DOHH2 (cell line): ENCODE results near the gene HLF.

ENCODE experiments used
- EZH2phosphoT487 ChIP-seq: fragments of 200-600 bp; sonication (generic); IDR thresholded peaks from 2 replicates; pipeline ENCODE4 v1.6.1; 2017; ENCODE audit warnings: borderline replicate concordance, mild to moderate bottlenecking, antibody characterized with exemption, low read length, moderate library complexity, mixed read lengths
- TF ChIP-seq, protein P1 (sequence below): fragments of 200-600 bp; sonication (generic); IDR thresholded peaks from one replicate; pipeline ENCODE4 v1.5.1; 2014; ENCODE audit warnings: antibody characterized with exemption, mild to moderate bottlenecking, low read depth, low read length; ENCODE audit not compliant: poor library complexity, severe bottlenecking

DNA sequence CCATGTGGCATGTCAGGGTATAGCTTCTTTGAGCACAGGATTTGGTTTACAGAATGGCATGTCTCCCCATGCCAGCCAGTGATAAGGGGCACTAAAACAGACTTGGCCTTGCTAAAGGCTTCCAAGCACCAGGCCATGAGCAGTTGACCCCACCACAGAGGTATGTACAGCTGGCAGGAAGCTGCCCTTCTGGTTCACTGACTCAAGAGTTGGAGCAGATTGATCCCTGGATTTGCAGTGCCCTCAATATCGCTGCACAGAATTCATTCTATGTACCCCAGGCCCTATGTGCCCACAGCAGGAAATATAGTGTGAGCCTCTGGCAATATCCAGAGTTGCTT lies 24.3 kb downstream of the HLF start:
- TF ChIP-seq, protein P1, sequence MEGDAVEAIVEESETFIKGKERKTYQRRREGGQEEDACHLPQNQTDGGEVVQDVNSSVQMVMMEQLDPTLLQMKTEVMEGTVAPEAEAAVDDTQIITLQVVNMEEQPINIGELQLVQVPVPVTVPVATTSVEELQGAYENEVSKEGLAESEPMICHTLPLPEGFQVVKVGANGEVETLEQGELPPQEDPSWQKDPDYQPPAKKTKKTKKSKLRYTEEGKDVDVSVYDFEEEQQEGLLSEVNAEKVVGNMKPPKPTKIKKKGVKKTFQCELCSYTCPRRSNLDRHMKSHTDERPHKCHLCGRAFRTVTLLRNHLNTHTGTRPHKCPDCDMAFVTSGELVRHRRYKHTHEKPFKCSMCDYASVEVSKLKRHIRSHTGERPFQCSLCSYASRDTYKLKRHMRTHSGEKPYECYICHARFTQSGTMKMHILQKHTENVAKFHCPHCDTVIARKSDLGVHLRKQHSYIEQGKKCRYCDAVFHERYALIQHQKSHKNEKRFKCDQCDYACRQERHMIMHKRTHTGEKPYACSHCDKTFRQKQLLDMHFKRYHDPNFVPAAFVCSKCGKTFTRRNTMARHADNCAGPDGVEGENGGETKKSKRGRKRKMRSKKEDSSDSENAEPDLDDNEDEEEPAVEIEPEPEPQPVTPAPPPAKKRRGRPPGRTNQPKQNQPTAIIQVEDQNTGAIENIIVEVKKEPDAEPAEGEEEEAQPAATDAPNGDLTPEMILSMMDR, result no peak
- TF ChIP-seq EZH2phosphoT487, result no peak
